ENCODE data around the gene BRD1. TPM values are rescaled to one million over a fixed set of nuclear protein-coding genes. Genes with fewer than 3 reads are reported as not detected.

BRD1 gene
- total RNA-seq, 4 donors from 2014 or later = 69.3 to 116 (median 81.1) TPM

- Histone ChIP-seq H3K27ac (no peak overlapping the region), H3K27me3 (peaks cover 31% of the 10 kb centered on the region), H3K4me3 (no peak overlapping the region), H3K4me1 (peaks cover 44% of the 10 kb centered on the region), H3K36me3 (no peaks in the 10 kb centered on the region), H3K9me3 (no peaks in the 10 kb centered on the region)
- DNase-seq (ENCODE audit: low spot score in 2 of 2) = no peak
- TF ChIP-seq POLR2A (IDR thresholded peaks at IDR 0.05) (no peak), EP300 (IDR thresholded peaks at IDR 0.05) (no peak), POLR2AphosphoS5 (IDR thresholded peaks at IDR 0.05) (no peak)
- TF ChIP-seq, protein P1, sequence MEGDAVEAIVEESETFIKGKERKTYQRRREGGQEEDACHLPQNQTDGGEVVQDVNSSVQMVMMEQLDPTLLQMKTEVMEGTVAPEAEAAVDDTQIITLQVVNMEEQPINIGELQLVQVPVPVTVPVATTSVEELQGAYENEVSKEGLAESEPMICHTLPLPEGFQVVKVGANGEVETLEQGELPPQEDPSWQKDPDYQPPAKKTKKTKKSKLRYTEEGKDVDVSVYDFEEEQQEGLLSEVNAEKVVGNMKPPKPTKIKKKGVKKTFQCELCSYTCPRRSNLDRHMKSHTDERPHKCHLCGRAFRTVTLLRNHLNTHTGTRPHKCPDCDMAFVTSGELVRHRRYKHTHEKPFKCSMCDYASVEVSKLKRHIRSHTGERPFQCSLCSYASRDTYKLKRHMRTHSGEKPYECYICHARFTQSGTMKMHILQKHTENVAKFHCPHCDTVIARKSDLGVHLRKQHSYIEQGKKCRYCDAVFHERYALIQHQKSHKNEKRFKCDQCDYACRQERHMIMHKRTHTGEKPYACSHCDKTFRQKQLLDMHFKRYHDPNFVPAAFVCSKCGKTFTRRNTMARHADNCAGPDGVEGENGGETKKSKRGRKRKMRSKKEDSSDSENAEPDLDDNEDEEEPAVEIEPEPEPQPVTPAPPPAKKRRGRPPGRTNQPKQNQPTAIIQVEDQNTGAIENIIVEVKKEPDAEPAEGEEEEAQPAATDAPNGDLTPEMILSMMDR (IDR thresholded peaks at IDR 0.05) = no peak
- 83% methylated on average over 7 of the region's 10 CpGs for WGBS
Measured at GRCh38 chr22:49850959-49851802, 23.5 kb upstream of the BRD1 start.

DNA sequence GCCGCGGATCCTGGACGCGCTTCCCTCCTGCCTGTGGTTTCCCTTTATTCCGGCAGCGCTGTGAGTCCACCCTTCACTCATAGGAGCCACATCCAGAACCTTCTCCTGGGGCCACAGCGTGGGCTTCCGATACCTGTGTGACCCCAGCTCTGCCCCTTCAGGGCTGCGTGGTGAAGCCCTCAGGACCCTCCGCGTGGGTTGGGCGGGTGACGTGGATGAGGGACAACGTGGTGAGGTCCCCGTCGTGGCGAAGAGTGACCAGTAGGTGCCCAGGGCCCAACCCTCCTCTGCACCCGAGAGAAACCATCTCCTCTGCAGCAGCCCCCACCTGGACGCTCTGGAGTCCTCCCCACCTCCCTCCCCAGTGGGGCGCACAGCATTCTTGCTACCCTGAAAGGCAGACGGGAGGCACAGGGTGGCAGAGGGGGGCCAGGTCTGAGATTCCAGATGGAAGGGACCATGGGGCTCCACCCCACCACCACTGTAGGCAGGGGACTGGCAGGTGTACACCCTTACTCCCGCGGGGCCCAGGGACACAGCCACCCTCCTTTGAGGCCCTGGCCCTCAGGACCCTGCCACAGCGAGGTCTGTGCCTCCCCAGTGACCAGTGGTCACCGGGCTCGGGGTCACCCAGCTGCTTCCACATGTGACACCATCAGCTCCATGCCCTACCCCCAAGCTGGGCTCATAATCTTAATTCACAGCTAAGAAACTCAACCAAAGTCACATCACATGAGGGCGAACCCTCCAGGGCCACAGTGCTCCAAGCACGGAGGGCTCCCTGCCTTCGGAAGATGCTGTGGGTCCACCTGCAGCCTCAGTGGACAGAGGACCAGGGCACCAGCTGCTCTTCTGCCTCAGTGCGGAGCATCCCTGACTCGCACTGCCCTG, 22.6 kb upstream of the BRD1 start:
- no peak for DNase-seq (ENCODE audit: low spot score in 2 of 2)
- H3K27me3 ChIP-seq = peaks cover 31% of the 10 kb centered on the region
- H3K4me3 ChIP-seq = peak overlapping the region; percentile 49

GRCh38 chr22:49849161-49850020, 21.7 kb upstream of the BRD1 start:
- Histone ChIP-seq H3K4me3 (peak overlapping the region; percentile 49), H3K27me3 (peaks cover 31% of the 10 kb centered on the region), H3K36me3 (no peaks in the 10 kb centered on the region), H3K9me3 (no peaks in the 10 kb centered on the region), H3K27ac (no peak overlapping the region), H3K4me1 (peaks cover 28% of the 10 kb centered on the region)
- DNase-seq (ENCODE audit: low spot score in 2 of 2) = no peak
- no peak for TF ChIP-seq EP300 (IDR thresholded peaks at IDR 0.05)
- TF ChIP-seq POLR2AphosphoS5 (IDR thresholded peaks at IDR 0.05) = no peak
- TF ChIP-seq POLR2A (IDR thresholded peaks at IDR 0.05) = no peak
- TF ChIP-seq, protein P1 (IDR thresholded peaks at IDR 0.05) = no peak
- WGBS = 4% methylated on average over 22 of the region's 89 CpGs

More for the DNA sequence above, 22.6 kb upstream of the BRD1 start:
- Histone ChIP-seq H3K27ac (no peak overlapping the region), H3K36me3 (no peaks in the 10 kb centered on the region), H3K9me3 (no peaks in the 10 kb centered on the region), H3K4me1 (peaks cover 37% of the 10 kb centered on the region)
- 44% methylated on average over 14 of the region's 31 CpGs for whole genome bisulfite sequencing
- TF ChIP-seq EP300 (IDR thresholded peaks at IDR 0.05) (no peak), POLR2AphosphoS5 (IDR thresholded peaks at IDR 0.05) (no peak), POLR2A (IDR thresholded peaks at IDR 0.05) (no peak)
- TF ChIP-seq, protein P1 (IDR thresholded peaks at IDR 0.05) = no peak

- Histone ChIP-seq H3K36me3 (no peaks in the 10 kb centered on the region), H3K27ac (no peak overlapping the region), H3K9me3 (no peaks in the 10 kb centered on the region), H3K4me3 (peak overlapping the region; percentile 49), H3K4me1 (peaks cover 26% of the 10 kb centered on the region), H3K27me3 (peaks cover 31% of the 10 kb centered on the region)
- 2% methylated on average over 9 of the region's 51 CpGs for WGBS
- DNase-seq (ENCODE audit: low spot score in 2 of 2) = no peak
- TF ChIP-seq POLR2A (IDR thresholded peaks at IDR 0.05) (no peak), POLR2AphosphoS5 (IDR thresholded peaks at IDR 0.05) (no peak), EP300 (IDR thresholded peaks at IDR 0.05) (no peak)
- TF ChIP-seq, protein P1 (IDR thresholded peaks at IDR 0.05) = no peak
Measured at GRCh38 chr22:49848690-49849160, 21.1 kb upstream of the BRD1 start.

Data from suprapubic skin (tissue), 4 donors.